Measurements from ENCODE around the gene EFHB.

DNA sequence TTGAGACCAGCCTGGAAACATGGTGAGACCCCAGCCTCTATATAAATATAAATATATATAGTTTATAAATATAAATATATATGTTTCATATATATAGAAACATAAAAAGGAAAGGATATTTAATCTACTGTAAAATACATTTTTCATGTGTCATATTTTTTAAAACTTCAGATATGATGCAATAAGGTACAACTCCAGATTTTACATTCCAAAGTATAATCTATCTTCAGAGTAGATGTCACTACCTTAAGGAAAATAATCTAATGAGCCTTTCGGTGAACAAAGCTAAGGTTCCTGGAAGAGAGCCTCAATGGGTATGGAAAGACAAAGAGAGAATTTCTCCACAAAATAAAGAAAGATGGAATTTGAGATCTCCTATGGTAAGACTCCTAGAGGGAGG is 16.9 kb downstream of the EFHB start:
- TF ChIP-seq, protein P1, sequence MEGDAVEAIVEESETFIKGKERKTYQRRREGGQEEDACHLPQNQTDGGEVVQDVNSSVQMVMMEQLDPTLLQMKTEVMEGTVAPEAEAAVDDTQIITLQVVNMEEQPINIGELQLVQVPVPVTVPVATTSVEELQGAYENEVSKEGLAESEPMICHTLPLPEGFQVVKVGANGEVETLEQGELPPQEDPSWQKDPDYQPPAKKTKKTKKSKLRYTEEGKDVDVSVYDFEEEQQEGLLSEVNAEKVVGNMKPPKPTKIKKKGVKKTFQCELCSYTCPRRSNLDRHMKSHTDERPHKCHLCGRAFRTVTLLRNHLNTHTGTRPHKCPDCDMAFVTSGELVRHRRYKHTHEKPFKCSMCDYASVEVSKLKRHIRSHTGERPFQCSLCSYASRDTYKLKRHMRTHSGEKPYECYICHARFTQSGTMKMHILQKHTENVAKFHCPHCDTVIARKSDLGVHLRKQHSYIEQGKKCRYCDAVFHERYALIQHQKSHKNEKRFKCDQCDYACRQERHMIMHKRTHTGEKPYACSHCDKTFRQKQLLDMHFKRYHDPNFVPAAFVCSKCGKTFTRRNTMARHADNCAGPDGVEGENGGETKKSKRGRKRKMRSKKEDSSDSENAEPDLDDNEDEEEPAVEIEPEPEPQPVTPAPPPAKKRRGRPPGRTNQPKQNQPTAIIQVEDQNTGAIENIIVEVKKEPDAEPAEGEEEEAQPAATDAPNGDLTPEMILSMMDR (conservative IDR thresholded peaks at IDR 0.05; ENCODE audit: low read length): no peak
- no peak for TF ChIP-seq EZH2phosphoT487 (IDR thresholded peaks at IDR 0.05; ENCODE audit: borderline replicate concordance, low read depth, low read length)
